GM23338 (cell line): Measurements from ENCODE around the gene MROH2A. TPM values are rescaled to one million over a fixed set of nuclear protein-coding genes. Genes with fewer than 3 reads are reported as not detected.

Source experiments
- ATAC-seq: fragments of 200-7000 bp; cut with Tn5 transposase; 3 replicates; pipeline ENCODE4 v1.9.1; 2020
- DNase-seq: peaks from one replicate; pipeline ENCODE4 v3.0.0-alpha.2; 2015; ENCODE audit warnings: low spot score
- H2AFZ ChIP-seq: fragments of 200-600 bp; sonication (generic); 2 replicates; pipeline ENCODE4 v1.8.0; 2016; ENCODE audit warnings: antibody characterized with exemption, mild to moderate bottlenecking, moderate library complexity
- H3F3A ChIP-seq: fragments of 200-600 bp; sonication (generic); replicated peaks from 2 replicates; pipeline ENCODE4 v1.8.0; 2017; ENCODE audit warnings: antibody characterized with exemption, mixed run types, low read depth
- H3K27ac ChIP-seq: fragments of 200-600 bp; sonication (generic); 2 replicates; pipeline ENCODE4 v1.6.1; 2016; ENCODE audit warnings: low read depth
- H3K27me3 ChIP-seq: fragments of 200-600 bp; sonication (generic); 2 replicates; pipeline ENCODE4 v1.8.0; 2016; ENCODE audit warnings: mild to moderate bottlenecking, mixed run types, moderate library complexity; ENCODE audit not compliant: insufficient read depth
- H3K36me3 ChIP-seq: fragments of 200-600 bp; sonication (generic); 2 replicates; pipeline ENCODE4 v1.8.0; 2016; ENCODE audit warnings: mild to moderate bottlenecking; ENCODE audit not compliant: insufficient read depth
- H3K4me1 ChIP-seq: fragments of 200-600 bp; sonication (generic); 2 replicates; pipeline ENCODE4 v1.8.0; 2016; ENCODE audit warnings: mild to moderate bottlenecking, moderate library complexity; ENCODE audit not compliant: insufficient read depth
- H3K4me2 ChIP-seq: fragments of 200-600 bp; sonication (generic); 2 replicates; pipeline ENCODE4 v1.7.1; 2017; ENCODE audit warnings: mixed run types
- H3K4me3 ChIP-seq: fragments of 200-600 bp; sonication (generic); 2 replicates; pipeline ENCODE4 v1.6.1; 2016; ENCODE audit warnings: mixed run types
- H3K79me2 ChIP-seq: fragments of 200-600 bp; sonication (generic); replicated peaks from 2 replicates; pipeline ENCODE4 v1.8.0; 2017; ENCODE audit warnings: mild to moderate bottlenecking; ENCODE audit not compliant: insufficient read depth
- H3K9me2 ChIP-seq: fragments of 200-600 bp; sonication (generic); 2 replicates; pipeline ENCODE4 v1.8.0; 2017; ENCODE audit not compliant: insufficient read depth
- H4K20me1 ChIP-seq: fragments of 200-600 bp; sonication (generic); replicated peaks from 2 replicates; pipeline ENCODE4 v1.8.0; 2017; ENCODE audit warnings: mild to moderate bottlenecking; ENCODE audit not compliant: insufficient read depth
- H3K27ac Mint-ChIP-seq: 2 replicates; pipeline ENCODE4 v1.8.0; 2020; ENCODE audit warnings: inconsistent platforms, mild to moderate bottlenecking, moderate library complexity, mixed read lengths
- H3K27me3 Mint-ChIP-seq: 3 replicates; pipeline ENCODE4 v1.8.0; 2022; ENCODE audit warnings: low read depth, mild to moderate bottlenecking, moderate library complexity, mixed read lengths, inconsistent platforms; ENCODE audit not compliant: insufficient read depth, poor library complexity
- H3K36me3 Mint-ChIP-seq: 3 replicates; pipeline ENCODE4 v1.8.0; 2021; ENCODE audit warnings: low read depth, mild to moderate bottlenecking, inconsistent platforms, moderate library complexity, mixed read lengths
- H3K4me1 Mint-ChIP-seq: 3 replicates; pipeline ENCODE4 v1.8.0; 2020; ENCODE audit warnings: mild to moderate bottlenecking, inconsistent platforms, mixed read lengths
- H3K4me3 Mint-ChIP-seq: 3 replicates; pipeline ENCODE4 v1.8.0; 2021; ENCODE audit warnings: moderate library complexity, mild to moderate bottlenecking, inconsistent platforms, mixed read lengths
- H3K9me3 Mint-ChIP-seq: 3 replicates; pipeline ENCODE4 v1.8.0; 2020; ENCODE audit warnings: moderate library complexity, mild to moderate bottlenecking, inconsistent platforms, mixed read lengths
- CTCF ChIP-seq, 2 experiments: fragments of 200-600 bp in 1 of 2; sonication (generic) in 1 of 2; conservative IDR thresholded peaks; 2 replicates each; pipeline versions ENCODE4 v1.5.1 to v1.6.1; 2016 to 2017; ENCODE audit warnings: antibody characterized with exemption in 2 of 2, low read depth in 2 of 2, mild to moderate bottlenecking in 2 of 2, moderate library complexity in 1 of 2
- EZH2 ChIP-seq: fragments of 200-600 bp; sonication (generic); IDR thresholded peaks from one replicate; pipeline ENCODE4 v1.8.0; 2017; ENCODE audit warnings: antibody characterized with exemption, mild to moderate bottlenecking, low read depth; ENCODE audit not compliant: unreplicated experiment
- REST ChIP-seq: IDR thresholded peaks from one replicate; pipeline ENCODE4 v1.6.1; 2018; ENCODE audit warnings: antibody characterized with exemption; ENCODE audit not compliant: unreplicated experiment
- polyA plus RNA-seq: library from polyadenylated mRNA; unstranded; fragments of >200 nt; fragmentation: Nextera tagmentation; extraction: Ambion mirVana; gene quantifications from 2 replicates; pipeline ENCODE4 v1.2.1, GENCODE V29; 2016
- total RNA-seq: library from RNA; depleted of rRNA; stranded (reverse); fragments of >200 nt; shearing (Covaris generic); gene quantifications from 2 replicates; pipeline ENCODE4 v1.2.3, GENCODE V29; 2014

The MROH2A gene
- total and polyA plus RNA-seq, 2 experiments from 2014 or later = not detected

GRCh38 chr2:233865838-233866237 lies 87.7 kb downstream of the MROH2A start:
- TF ChIP-seq EZH2 (no peak), CTCF (conservative IDR thresholded peaks at IDR 0.05; ENCODE audit: low read depth in 2 of 2) (peak; percentile 39 to 63)
- Histone ChIP-seq H3K36me3 (no peaks in the 10 kb centered on the region), H3K4me1 (peaks cover 6% of the 10 kb centered on the region), H3K79me2 (peaks cover 17% of the 10 kb centered on the region), H4K20me1 (no peaks in the 10 kb centered on the region; the same call in 1 of the 2 replicates), H3K9me2 (0 out of 2 replicates have a peak, but pooled peaks cover 5% of the 10 kb centered on the region), H3F3A (no peaks in the 10 kb centered on the region), H2AFZ (no peak overlapping the region), H3K4me3 (no peak overlapping the region), H3K27me3 (peaks cover 2% of the 10 kb centered on the region; the same call in 1 of the 2 replicates), H3K27ac (no peak overlapping the region), H3K4me2 (peak overlapping the region; percentile 12; the same call in 1 of the 2 replicates)
- DNase-seq (peak; percentile 71), ATAC-seq (peak; percentile 52; the same call in 2 of the 3 replicates)
- Mint-ChIP-seq H3K27me3 (peaks cover 7% of the 10 kb centered on the region), H3K36me3 (peaks cover 34% of the 10 kb centered on the region), H3K4me3 (no peak overlapping the region), H3K27ac (no peak overlapping the region), H3K4me1 (peaks cover 14% of the 10 kb centered on the region), H3K9me3 (peaks cover 17% of the 10 kb centered on the region; the same call in 2 of the 3 replicates)

DNA sequence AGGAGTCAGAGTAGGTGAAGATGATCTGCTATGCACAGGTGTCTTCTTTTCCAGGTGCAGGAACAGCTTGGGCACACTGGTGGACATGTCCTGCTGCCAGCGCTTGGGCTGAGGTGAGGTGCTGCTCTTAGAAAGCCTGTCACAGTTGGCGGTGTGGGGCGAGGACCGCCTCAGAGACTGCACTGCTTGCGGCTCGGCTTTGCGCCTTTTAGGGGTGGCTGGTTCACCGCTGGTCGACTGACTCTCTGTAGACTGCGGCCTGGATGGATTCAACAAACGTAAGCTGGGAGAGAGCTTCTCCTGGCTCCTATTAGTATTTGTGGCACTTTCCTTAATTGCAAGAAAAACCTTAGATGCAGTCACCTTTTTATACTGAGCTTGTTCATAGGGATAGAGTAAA lies 88.3 kb downstream of the MROH2A start:
- H3K9me2 ChIP-seq = 0 out of 2 replicates have a peak, but pooled peaks cover 5% of the 10 kb centered on the region
- H3K36me3 Mint-ChIP-seq = peaks cover 34% of the 10 kb centered on the region
- H3K9me3 Mint-ChIP-seq = peaks cover 17% of the 10 kb centered on the region; the same call in 2 of the 3 replicates
- peaks cover 17% of the 10 kb centered on the region for H3K79me2 ChIP-seq
- no peak overlapping the region for H2AFZ ChIP-seq
- no peak overlapping the region for H3K27ac ChIP-seq
- H3K36me3 ChIP-seq = no peaks in the 10 kb centered on the region
- H3K4me3 Mint-ChIP-seq = no peak overlapping the region
- no peak for ATAC-seq
- no peak for DNase-seq
- no peak for TF ChIP-seq REST
- no peaks in the 10 kb centered on the region; the same call in 1 of the 2 replicates for H4K20me1 ChIP-seq
- H3K4me2 ChIP-seq = 0 out of 2 replicates have a peak overlapping the region, but pooled peaks have one; percentile 12
- H3F3A ChIP-seq = no peaks in the 10 kb centered on the region
- H3K4me1 Mint-ChIP-seq = peaks cover 14% of the 10 kb centered on the region
- peaks cover 7% of the 10 kb centered on the region for H3K27me3 Mint-ChIP-seq
- H3K27ac Mint-ChIP-seq = no peak overlapping the region
- H3K27me3 ChIP-seq = peaks cover 4% of the 10 kb centered on the region; the same call in 1 of the 2 replicates
- peaks cover 6% of the 10 kb centered on the region for H3K4me1 ChIP-seq
- H3K4me3 ChIP-seq = no peak overlapping the region
